Breast epithelium (tissue), 4 donors: ENCODE measurements around the gene MTG1. TPM values are rescaled to one million over a fixed set of nuclear protein-coding genes. Genes with fewer than 3 reads are reported as not detected.

ENCODE experiments used
- DNase-seq, 2 donors: peaks; one replicate each; pipeline ENCODE4 v3.0.0-alpha.2; 2019; ENCODE audit warnings: low spot score in 2 of 2
- H3K27ac ChIP-seq, 2 donors: fragments of 200-600 bp; sonication (generic) in 1 of 2; one replicate each; pipeline ENCODE4 v1.5.1; 2016 to 2019; ENCODE audit warnings: mild to moderate bottlenecking in 1 of 2
- H3K27me3 ChIP-seq, 2 donors: fragments of 200-600 bp; sonication (generic) in 1 of 2; one replicate each; pipeline versions ENCODE4 v1.5.1 to v1.6.0; 2017 to 2019; ENCODE audit warnings: control low read depth in 1 of 2, mild to moderate bottlenecking in 1 of 2
- H3K36me3 ChIP-seq: fragments of 200-600 bp; one replicate; pipeline ENCODE4 v1.5.1; 2019
- H3K4me1 ChIP-seq, 2 donors: fragments of 200-600 bp; sonication (generic); one replicate each; pipeline ENCODE4 v1.5.1; 2016 to 2019; ENCODE audit warnings: control low read depth in 1 of 2
- H3K4me3 ChIP-seq, 3 donors: fragments of 200-600 bp; sonication (generic); 1 replicate in 2 of 3; 2 replicates in 1 of 3; pipeline ENCODE4 v1.5.1; 2016 to 2019; ENCODE audit warnings: mild to moderate bottlenecking in 3 of 3, moderate library complexity in 2 of 3
- H3K9me3 ChIP-seq, 2 donors: fragments of 200-600 bp; sonication (generic) in 1 of 2; one replicate each; pipeline ENCODE4 v1.5.1; 2016 to 2019; ENCODE audit warnings: control low read depth in 1 of 2
- POLR2A ChIP-seq: fragments of 450-650 bp; IDR thresholded peaks from one replicate; pipeline ENCODE4 v1.6.1; 2016; ENCODE audit warnings: antibody characterized with exemption, mild to moderate bottlenecking, moderate library complexity
- POLR2AphosphoS5 ChIP-seq, 3 donors: sonication (generic); formaldehyde crosslinking; IDR thresholded peaks; one replicate each; pipeline ENCODE4 v1.6.1; 2017; ENCODE audit warnings: antibody characterized with exemption in 3 of 3
- intact Hi-C: fragments of 100-400 bp; cut with DNase I; formaldehyde crosslinking; loops from one replicate; pipeline ENCODE4 v1.15.1; 2023; ENCODE audit warnings: low total_unique reads
- total RNA-seq, 3 donors: library from RNA; depleted of rRNA; stranded (reverse); fragments of >200 nt; gene quantifications; one replicate each; pipeline ENCODE4 v1.1.0, GENCODE V29; 2016
- TF ChIP-seq, protein P1 (sequence below), 3 donors: fragments of 450-650 bp; IDR thresholded peaks; one replicate each; pipeline ENCODE4 v1.5.1; 2016 to 2017; ENCODE audit warnings: antibody characterized with exemption in 3 of 3, mild to moderate bottlenecking in 3 of 3, moderate library complexity in 3 of 3

The MTG1 gene
- total RNA-seq, 3 donors from 2014 or later, result 22.9 to 56.4 (median 37.0) TPM

DNA sequence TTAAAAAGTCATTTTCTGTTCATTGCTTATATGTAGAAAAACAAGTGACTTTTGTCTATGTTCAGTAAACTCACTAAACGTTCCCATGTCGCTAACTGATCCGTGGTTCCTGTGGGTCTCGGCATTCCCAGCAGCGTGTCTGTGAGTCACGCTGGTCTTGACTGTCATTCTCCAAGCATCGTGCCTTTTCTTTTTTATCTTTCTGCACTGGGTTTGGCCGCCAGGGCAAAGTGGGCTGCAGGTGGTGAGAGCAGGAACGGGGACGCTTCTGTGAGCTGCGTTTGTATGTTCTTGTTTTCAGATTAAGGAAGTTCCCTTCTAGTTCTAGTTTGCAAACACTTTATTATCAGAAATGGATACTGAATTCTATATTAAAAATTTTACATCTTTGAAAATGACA, 53.0 kb downstream of the MTG1 start:
- no peaks in the 10 kb centered on the region for H3K27me3 ChIP-seq
- TF ChIP-seq POLR2AphosphoS5 (IDR thresholded peaks at IDR 0.05) (no peak), POLR2A (no peak)
- TF ChIP-seq, protein P1, sequence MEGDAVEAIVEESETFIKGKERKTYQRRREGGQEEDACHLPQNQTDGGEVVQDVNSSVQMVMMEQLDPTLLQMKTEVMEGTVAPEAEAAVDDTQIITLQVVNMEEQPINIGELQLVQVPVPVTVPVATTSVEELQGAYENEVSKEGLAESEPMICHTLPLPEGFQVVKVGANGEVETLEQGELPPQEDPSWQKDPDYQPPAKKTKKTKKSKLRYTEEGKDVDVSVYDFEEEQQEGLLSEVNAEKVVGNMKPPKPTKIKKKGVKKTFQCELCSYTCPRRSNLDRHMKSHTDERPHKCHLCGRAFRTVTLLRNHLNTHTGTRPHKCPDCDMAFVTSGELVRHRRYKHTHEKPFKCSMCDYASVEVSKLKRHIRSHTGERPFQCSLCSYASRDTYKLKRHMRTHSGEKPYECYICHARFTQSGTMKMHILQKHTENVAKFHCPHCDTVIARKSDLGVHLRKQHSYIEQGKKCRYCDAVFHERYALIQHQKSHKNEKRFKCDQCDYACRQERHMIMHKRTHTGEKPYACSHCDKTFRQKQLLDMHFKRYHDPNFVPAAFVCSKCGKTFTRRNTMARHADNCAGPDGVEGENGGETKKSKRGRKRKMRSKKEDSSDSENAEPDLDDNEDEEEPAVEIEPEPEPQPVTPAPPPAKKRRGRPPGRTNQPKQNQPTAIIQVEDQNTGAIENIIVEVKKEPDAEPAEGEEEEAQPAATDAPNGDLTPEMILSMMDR (IDR thresholded peaks at IDR 0.05), result no peak
- intact Hi-C loops, result no loop called here
- H3K36me3 ChIP-seq, result no peaks in the 10 kb centered on the region
- no peak overlapping the region for H3K4me3 ChIP-seq
- H3K4me1 ChIP-seq, result no peaks in the 10 kb centered on the region
- no peak overlapping the region for H3K27ac ChIP-seq
- peaks cover 36 to 40% of the 10 kb centered on the region in 2 donors for H3K9me3 ChIP-seq
- DNase-seq, result no peak

DNA sequence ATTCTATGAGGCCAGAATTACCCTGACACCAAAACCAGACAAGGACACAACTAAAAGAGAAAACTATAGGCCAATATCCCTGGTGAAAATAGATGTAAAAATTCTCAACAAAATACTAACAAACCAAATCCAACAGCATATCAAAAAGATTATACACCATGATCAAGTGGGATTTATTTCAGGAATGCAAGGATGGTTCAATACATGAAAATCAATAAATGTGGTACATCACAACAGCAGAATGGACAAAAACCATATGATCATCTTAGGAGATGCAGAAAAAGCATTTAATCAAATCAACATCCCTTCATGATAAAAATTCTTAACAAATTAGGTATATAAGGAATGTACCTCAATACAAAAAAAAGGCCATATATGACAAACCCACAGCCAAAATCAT, 54.2 kb downstream of the MTG1 start:
- Histone ChIP-seq H3K27ac (no peak overlapping the region), H3K9me3 (peaks cover 36 to 40% of the 10 kb centered on the region in 2 donors), H3K4me3 (no peak overlapping the region), H3K4me1 (no peaks in the 10 kb centered on the region), H3K36me3 (no peaks in the 10 kb centered on the region), H3K27me3 (no peaks in the 10 kb centered on the region)
- DNase-seq, result no peak
- intact Hi-C loops, result no loop called here
- TF ChIP-seq POLR2A (no peak), POLR2AphosphoS5 (IDR thresholded peaks at IDR 0.05) (no peak)
- TF ChIP-seq, protein P1 (IDR thresholded peaks at IDR 0.05), result no peak

DNA sequence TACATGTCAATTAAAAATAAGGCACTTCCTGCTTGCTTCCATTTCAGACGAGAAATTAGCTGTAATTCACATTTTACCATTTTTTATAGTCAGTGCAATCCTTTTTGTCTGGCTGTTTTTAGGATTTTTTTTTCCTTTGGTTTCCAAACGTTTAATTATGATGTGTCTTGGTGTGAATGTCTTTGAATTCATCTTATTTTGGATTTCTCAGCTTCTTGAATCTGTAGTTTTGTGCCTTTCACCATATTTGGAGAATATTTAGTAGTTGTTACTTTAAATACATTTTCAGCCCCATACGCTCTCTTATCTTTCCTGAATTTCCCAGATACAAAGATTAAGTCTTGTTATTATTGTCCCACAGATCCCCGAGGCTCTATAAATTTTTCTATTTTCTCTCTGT, 57.4 kb downstream of the MTG1 start:
- intact Hi-C loops, result no loop called here
- H3K9me3 ChIP-seq, result peaks cover 19 to 31% of the 10 kb centered on the region in 2 donors
- no peak overlapping the region for H3K27ac ChIP-seq
- no peaks in the 10 kb centered on the region for H3K36me3 ChIP-seq
- TF ChIP-seq POLR2AphosphoS5 (IDR thresholded peaks at IDR 0.05) (no peak), POLR2A (no peak)
- TF ChIP-seq, protein P1 (IDR thresholded peaks at IDR 0.05), result no peak
- H3K27me3 ChIP-seq, result no peaks in the 10 kb centered on the region
- H3K4me1 ChIP-seq, result no peaks in the 10 kb centered on the region
- DNase-seq, result no peak
- no peak overlapping the region for H3K4me3 ChIP-seq

DNA sequence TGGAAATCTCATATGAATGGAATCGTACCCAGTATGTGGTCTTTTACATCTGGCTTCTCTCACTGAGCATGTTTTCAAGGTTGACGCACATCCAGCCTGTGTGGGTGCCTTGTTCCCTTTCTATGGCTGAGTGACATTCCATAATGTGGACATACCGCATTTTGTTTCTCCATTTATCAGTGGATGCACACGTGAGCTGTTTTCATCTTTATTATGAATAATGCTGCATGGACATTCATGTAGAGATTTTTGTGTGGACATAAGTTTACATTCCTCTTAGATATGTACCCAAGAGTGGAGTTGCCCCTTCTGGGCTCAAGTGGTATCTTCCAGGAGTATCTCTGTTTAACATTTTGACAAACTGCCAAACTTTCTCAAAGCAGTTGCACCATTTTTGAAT, 58.5 kb downstream of the MTG1 start:
- Histone ChIP-seq H3K4me3 (no peak overlapping the region), H3K27ac (no peak overlapping the region), H3K9me3 (peaks cover 8 to 20% of the 10 kb centered on the region in 2 donors), H3K27me3 (no peaks in the 10 kb centered on the region), H3K36me3 (no peaks in the 10 kb centered on the region), H3K4me1 (no peaks in the 10 kb centered on the region)
- TF ChIP-seq, protein P1 (IDR thresholded peaks at IDR 0.05), result no peak
- TF ChIP-seq POLR2AphosphoS5 (IDR thresholded peaks at IDR 0.05), result no peak
- TF ChIP-seq POLR2A, result no peak
- no peak for DNase-seq
- intact Hi-C loops, result no loop called here

DNA sequence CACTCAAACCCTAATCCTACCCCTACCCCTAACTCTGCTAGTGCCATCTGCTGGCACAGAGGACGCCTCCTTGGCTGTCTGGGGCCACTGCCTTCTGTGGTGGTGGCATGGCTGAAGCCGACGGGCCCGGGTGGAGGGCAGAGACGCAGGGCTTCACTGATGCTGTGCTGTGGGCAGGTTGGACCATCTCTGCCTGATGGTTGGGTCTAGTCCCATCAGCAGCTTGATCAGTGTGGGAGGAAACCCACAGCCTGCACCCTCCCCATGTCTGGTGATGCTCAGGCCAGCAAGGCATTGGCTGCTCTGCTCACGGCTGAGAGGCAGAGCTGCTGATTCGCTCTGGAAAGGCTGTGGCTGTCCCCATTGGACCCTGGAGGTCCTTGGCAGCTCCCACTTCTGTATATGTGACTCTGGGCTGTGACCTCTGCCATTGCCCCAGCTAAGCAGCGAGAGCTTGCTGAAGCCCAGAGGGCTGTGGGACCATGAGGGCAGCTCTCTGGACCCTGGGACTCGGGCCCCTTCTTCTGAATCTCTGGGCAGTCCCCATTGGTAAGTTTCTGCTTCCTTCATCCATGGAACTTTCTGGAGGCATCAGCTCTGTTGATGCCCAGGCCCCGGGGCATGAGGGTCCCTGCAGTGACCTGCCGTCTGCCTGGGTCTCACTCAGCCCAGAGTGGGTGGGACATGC, 59.7 kb downstream of the MTG1 start, which contains the start of gene SCART1:
TSS of gene SCART1 (plus strand) at position 430 of the 688 bp plus-strand sequence. CDS start at position 483, 53 bp downstream.
- Histone ChIP-seq H3K36me3 (no peaks in the 10 kb centered on the region), H3K4me1 (no peaks in the 10 kb centered on the region), H3K4me3 (no peak within 1 kb of the TSS), H3K27me3 (no peaks in the 10 kb centered on the region), H3K9me3 (peaks cover 4 to 9% of the 10 kb centered on the region in 2 donors), H3K27ac (no peak within 1 kb of the TSS)
- TF ChIP-seq POLR2AphosphoS5 (IDR thresholded peaks at IDR 0.05) (no peak), POLR2A (no peak)
- TF ChIP-seq, protein P1 (IDR thresholded peaks at IDR 0.05), result no peak
- intact Hi-C loops, result no loop called here
- peak in 1 of 2 donors; percentile 35 for DNase-seq
